Motor neuron (in vitro differentiated cells): ENCODE measurements around the gene CRLF2. TPM values are rescaled to one million over a fixed set of nuclear protein-coding genes. Genes with fewer than 3 reads are reported as not detected.
"Not testable (repeated sequence)": the region's sequence is repeated elsewhere in the genome, so short reads cannot be mapped to it uniquely, and the experiment has no call there.

Experiments used
- ATAC-seq, 8 experiments: fragments of 200-7000 bp; cut with Tn5 transposase; replicated peaks in 6 of 8; 2 replicates each; pipeline ENCODE4 v1.8.0; 2021; ENCODE audit warnings: mild to moderate bottlenecking in 8 of 8, moderate library complexity in 8 of 8
- H3K27ac ChIP-seq, 2 donors: fragments of 250-450 bp; sonication (Bioruptor Pico); 2 replicates each; pipeline ENCODE4 v1.9.0; 2021; ENCODE audit warnings: antibody characterized with exemption in 2 of 2, mild to moderate bottlenecking in 2 of 2, moderate library complexity in 1 of 2
- H3K4me1 ChIP-seq, 2 donors: fragments of 250-450 bp; sonication (Bioruptor Pico); replicated peaks in 1 of 2; 2 replicates each; pipeline ENCODE4 v1.6.1; 2021; ENCODE audit warnings: antibody characterized with exemption in 2 of 2, mild to moderate bottlenecking in 2 of 2, moderate library complexity in 1 of 2
- H3K4me3 ChIP-seq, 5 donors: fragments of 250-450 bp; sonication (Bioruptor Pico); 2 replicates each; pipeline ENCODE4 v1.9.0; 2021; ENCODE audit warnings: antibody characterized with exemption in 5 of 5, mild to moderate bottlenecking in 5 of 5, moderate library complexity in 4 of 5
- WGBS, 10 experiments: fragments of 450-650 bp; shearing (Covaris generic); methylation state at CpG; one replicate each; pipeline ENCODE4 v1.0.0; 2022; 5-methylcytosine and 5-hydroxymethylcytosine counted together
- in situ Hi-C, 9 experiments: fragments of 400-800 bp; cut with MboI; loops; one replicate each; pipeline ENCODE4 v1.15.0; 2021; ENCODE audit warnings: low sequenced_read_pairs in 9 of 9, low pct_unique_long_range_greater_than_20kb in 2 of 9; ENCODE audit not compliant: unreplicated experiment in 9 of 9
- total RNA-seq, 8 experiments: library from RNA; unstranded; fragments of 300-600 nt; gene quantifications; 2 replicates each; pipeline versions ENCODE4 v1.2.3 to v1.2.4, GENCODE V29; 2022

CRLF2 gene
- total RNA-seq, 8 experiments from 2014 or later: 0.05 to 0.28 (median 0.13) TPM; not detected in 5

GRCh38 chrX:1231850-1232465 is 19.5 kb upstream of the CRLF2 start:
- in situ Hi-C loops: no loop called here
- no peak overlapping the region for H3K4me3 ChIP-seq
- H3K27ac ChIP-seq: no peak overlapping the region
- WGBS, 10 experiments: 29 to 95% (median 49%) methylated on average over 3 to 14 of the region's 15 CpGs
- ATAC-seq: no peak
- no peaks in the 10 kb centered on the region for H3K4me1 ChIP-seq

DNA sequence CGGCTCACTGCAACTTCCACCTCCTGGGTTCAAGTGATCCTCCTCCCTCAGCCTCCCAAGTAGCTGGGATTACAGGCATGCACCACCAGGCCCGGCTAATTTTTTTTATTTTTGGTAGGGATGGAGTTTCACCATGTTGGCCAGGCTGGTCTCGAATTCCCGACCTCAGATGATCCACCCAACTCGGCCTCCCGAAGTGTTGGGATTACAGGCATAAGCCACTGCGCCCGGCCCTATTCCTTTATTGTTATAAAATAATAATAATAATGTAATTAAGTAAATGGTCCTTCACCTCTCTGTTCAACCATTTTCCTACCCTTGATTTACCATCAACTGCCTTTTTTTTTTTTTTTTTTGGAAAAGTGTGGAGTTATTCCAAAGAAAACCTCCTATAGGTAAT is 15.7 kb upstream of the CRLF2 start:
- in situ Hi-C loops, H3K4me3 ChIP-seq, H3K27ac ChIP-seq, H3K4me1 ChIP-seq, ATAC-seq: not testable (repeated sequence)
- WGBS, 10 experiments: 20 to 100% (median 75%) methylated on average over 1 to 8 of the region's 8 CpGs; no CpG with 5 or more reads in 2 of the 10 experiments

- H3K4me3 ChIP-seq: no peak overlapping the region
- H3K27ac ChIP-seq: no peak overlapping the region
- in situ Hi-C loops: no loop called here
- no peaks in the 10 kb centered on the region for H3K4me1 ChIP-seq
- no peak for ATAC-seq
Measured at GRCh38 chrX:1226249-1226648, 13.8 kb upstream of the CRLF2 start.

- H3K27ac ChIP-seq: no peak overlapping the region
- H3K4me1 ChIP-seq: no peaks in the 10 kb centered on the region
- ATAC-seq: no peak
- H3K4me3 ChIP-seq: no peak overlapping the region
- in situ Hi-C loops: no loop called here
- 12 to 100% (median 56%) methylated on average over 1 to 8 of the region's 8 CpGs for WGBS, 10 experiments
Measured at GRCh38 chrX:1224954-1225353, 12.5 kb upstream of the CRLF2 start.

- Histone ChIP-seq H3K27ac (no peak overlapping the region), H3K4me1 (no peaks in the 10 kb centered on the region), H3K4me3 (no peak overlapping the region)
- in situ Hi-C loops: no loop called here
- no peak for ATAC-seq
Measured at GRCh38 chrX:1223242-1223600, 10.8 kb upstream of the CRLF2 start.

DNA sequence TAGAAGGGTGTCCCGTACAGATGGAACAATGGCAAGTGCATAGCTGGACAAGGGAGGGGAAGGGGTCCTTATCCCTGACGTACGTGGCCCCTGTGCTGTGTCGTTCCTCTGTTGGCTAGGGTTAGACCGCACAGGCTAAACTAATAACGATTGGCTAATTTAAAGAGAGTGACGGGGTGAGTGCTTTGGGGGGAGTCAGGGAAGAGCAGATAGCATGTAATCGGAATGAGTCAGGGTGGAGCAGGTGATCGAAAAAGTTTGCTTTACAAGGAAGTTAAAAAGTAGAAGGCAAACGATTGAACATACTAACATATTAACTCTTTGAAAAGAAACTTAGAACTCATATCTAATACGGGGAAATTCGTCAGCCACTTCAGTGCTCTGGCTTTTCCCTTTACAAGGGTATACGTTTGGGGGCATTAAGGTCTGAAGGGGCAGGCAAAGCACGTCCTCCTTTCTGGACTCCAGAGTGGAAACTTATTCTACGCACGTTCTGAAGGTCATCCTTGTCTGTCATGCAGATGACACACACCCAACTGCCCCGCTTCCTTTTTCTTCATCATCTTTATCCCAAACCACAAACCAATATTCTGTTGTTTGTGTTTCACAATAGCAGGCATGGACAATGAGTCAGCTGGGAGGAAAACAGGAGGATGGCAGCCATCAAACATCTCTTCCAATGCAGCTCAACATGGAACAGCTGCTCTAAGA is 10.2 kb upstream of the CRLF2 start:
- WGBS, 10 experiments: 20 to 93% (median 76%) methylated on average over 2 to 17 of the region's 17 CpGs
- Histone ChIP-seq H3K4me1 (no peaks in the 10 kb centered on the region), H3K4me3 (no peak overlapping the region), H3K27ac (no peak overlapping the region)
- ATAC-seq: no peak
- in situ Hi-C loops: no loop called here

- no peak for ATAC-seq
- Histone ChIP-seq H3K4me1 (no peaks in the 10 kb centered on the region), H3K4me3 (no peak overlapping the region), H3K27ac (no peak overlapping the region)
- in situ Hi-C loops: no loop called here
- 21 to 90% (median 74%) methylated on average over 2 to 12 of the region's 12 CpGs for WGBS, 10 experiments
Measured at GRCh38 chrX:1221296-1221845, 8.9 kb upstream of the CRLF2 start.

GRCh38 chrX:1218286-1218685 is 5.8 kb upstream of the CRLF2 start:
- 40 to 94% (median 67%) methylated on average over 2 to 3 of the region's 4 CpGs; no CpG with 5 or more reads in 3 of the 10 experiments for WGBS, 10 experiments

GRCh38 chrX:1215123-1215823 is 2.8 kb upstream of the CRLF2 start:
- whole genome bisulfite sequencing, 10 experiments: 40 to 100% (median 80%) methylated on average over 1 to 8 of the region's 10 CpGs; no CpG with 5 or more reads in 1 of the 10 experiments
- no peak overlapping the region for H3K4me3 ChIP-seq
- H3K27ac ChIP-seq: no peak overlapping the region
- peaks cover 0 to 5% of the 10 kb centered on the region in 2 donors for H3K4me1 ChIP-seq
- in situ Hi-C loops: no loop called here
- no peak for ATAC-seq

More at GRCh38 chrX:1218286-1218685, 5.8 kb upstream of the CRLF2 start:
- Histone ChIP-seq H3K4me1 (no peaks in the 10 kb centered on the region), H3K4me3 (no peak overlapping the region), H3K27ac (no peak overlapping the region)
- ATAC-seq: no peak
- in situ Hi-C loops: no loop called here

GRCh38 chrX:1213971-1214370 is 1.5 kb upstream of the CRLF2 start:
- 20 to 90% (median 78%) methylated on average over 1 to 8 of the region's 11 CpGs; no CpG with 5 or more reads in 2 of the 10 experiments for WGBS, 10 experiments
- in situ Hi-C loops: no loop called here
- Histone ChIP-seq H3K4me3 (no peak overlapping the region), H3K27ac (no peak overlapping the region), H3K4me1 (peaks cover 0 to 5% of the 10 kb centered on the region in 2 donors)
- ATAC-seq: no peak

GRCh38 chrX:1210844-1211243 is 1.6 kb downstream of the CRLF2 start:
- no peak overlapping the region for H3K27ac ChIP-seq
- WGBS, 10 experiments: 63 to 100% methylated on average over 1 of the region's 1 CpG; no CpG with 5 or more reads in 8 of the 10 experiments
- in situ Hi-C loops: no loop called here
- no peak overlapping the region for H3K4me3 ChIP-seq
- no peak for ATAC-seq
- H3K4me1 ChIP-seq: peaks cover 0 to 5% of the 10 kb centered on the region in 2 donors

DNA sequence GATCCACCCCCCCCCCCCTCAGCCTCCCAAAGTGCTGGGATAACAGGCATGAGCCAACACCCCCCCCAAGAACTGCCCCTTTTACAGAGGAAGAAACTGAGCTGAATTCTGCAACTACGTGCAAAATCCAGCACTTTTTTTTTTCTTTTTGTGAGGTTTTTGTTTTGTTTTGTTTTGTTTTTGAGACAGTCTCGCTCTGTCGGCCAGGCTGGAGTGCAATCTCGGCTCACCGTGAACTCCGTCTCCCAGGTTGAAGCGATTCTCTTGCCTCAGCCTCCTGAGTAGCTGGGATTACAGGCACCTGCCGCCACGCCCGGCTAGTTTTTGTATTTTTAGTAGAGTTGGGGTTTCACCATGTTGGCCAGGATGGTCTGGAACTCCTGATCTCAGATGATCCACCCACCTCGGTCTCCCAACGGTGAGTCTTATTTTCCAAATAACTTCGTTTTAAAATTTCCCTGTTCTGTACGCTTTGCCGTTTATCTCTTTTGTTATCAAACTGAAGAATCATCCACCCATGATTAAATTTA is 4.9 kb downstream of the CRLF2 start:
- H3K4me3 ChIP-seq: no peak overlapping the region
- in situ Hi-C loops: no loop called here
- ATAC-seq: no peak
- WGBS, 10 experiments: 22 to 100% (median 70%) methylated on average over 1 to 15 of the region's 15 CpGs; no CpG with 5 or more reads in 1 of the 10 experiments
- H3K27ac ChIP-seq: no peak overlapping the region
- H3K4me1 ChIP-seq: peaks cover 3 to 5% of the 10 kb centered on the region in 2 donors
